Measurements from ENCODE around the gene LDLRAD2.

The LDLRAD2 gene

GRCh38 chr1:21842606-21843162, 30.6 kb downstream of the LDLRAD2 start:
- DNase-seq (ENCODE audit: low read depth in 4 of 4, low spot score in 1 of 4): no peak

GRCh38 chr1:21843208-21843607, 31.1 kb downstream of the LDLRAD2 start:
- DNase-seq (ENCODE audit: low read depth in 4 of 4, low spot score in 1 of 4): no peak

- DNase-seq (ENCODE audit: low read depth in 4 of 4, low spot score in 1 of 4): no peak
Observed at GRCh38 chr1:21843996-21844395, 31.9 kb downstream of the LDLRAD2 start.

GRCh38 chr1:21845646-21846641, 33.9 kb downstream of the LDLRAD2 start:
- DNase-seq (ENCODE audit: low read depth in 4 of 4, low spot score in 1 of 4): no peak

GRCh38 chr1:21847223-21848205, 35.4 kb downstream of the LDLRAD2 start:
- DNase-seq (ENCODE audit: low read depth in 4 of 4, low spot score in 1 of 4): no peak

- no peak for DNase-seq (ENCODE audit: low read depth in 4 of 4, low spot score in 1 of 4)
Observed at GRCh38 chr1:21848524-21849174, 36.6 kb downstream of the LDLRAD2 start.

- no peak for DNase-seq (ENCODE audit: low read depth in 4 of 4, low spot score in 1 of 4)
Observed at GRCh38 chr1:21849909-21850576, 38.0 kb downstream of the LDLRAD2 start.

- DNase-seq (ENCODE audit: low read depth in 4 of 4, low spot score in 1 of 4): no peak
Observed at GRCh38 chr1:21851430-21852250, 39.6 kb downstream of the LDLRAD2 start.

- DNase-seq (ENCODE audit: low read depth in 4 of 4, low spot score in 1 of 4): no peak
Observed at GRCh38 chr1:21852282-21853130, 40.4 kb downstream of the LDLRAD2 start.

GRCh38 chr1:21853131-21853427, 41.0 kb downstream of the LDLRAD2 start:
- DNase-seq (ENCODE audit: low read depth in 4 of 4, low spot score in 1 of 4): no peak

GRCh38 chr1:21854090-21854750, 42.2 kb downstream of the LDLRAD2 start:
- no peak for DNase-seq (ENCODE audit: low read depth in 4 of 4, low spot score in 1 of 4)

GRCh38 chr1:21854751-21855131, 42.7 kb downstream of the LDLRAD2 start:
- DNase-seq (ENCODE audit: low read depth in 4 of 4, low spot score in 1 of 4): no peak

DNA sequence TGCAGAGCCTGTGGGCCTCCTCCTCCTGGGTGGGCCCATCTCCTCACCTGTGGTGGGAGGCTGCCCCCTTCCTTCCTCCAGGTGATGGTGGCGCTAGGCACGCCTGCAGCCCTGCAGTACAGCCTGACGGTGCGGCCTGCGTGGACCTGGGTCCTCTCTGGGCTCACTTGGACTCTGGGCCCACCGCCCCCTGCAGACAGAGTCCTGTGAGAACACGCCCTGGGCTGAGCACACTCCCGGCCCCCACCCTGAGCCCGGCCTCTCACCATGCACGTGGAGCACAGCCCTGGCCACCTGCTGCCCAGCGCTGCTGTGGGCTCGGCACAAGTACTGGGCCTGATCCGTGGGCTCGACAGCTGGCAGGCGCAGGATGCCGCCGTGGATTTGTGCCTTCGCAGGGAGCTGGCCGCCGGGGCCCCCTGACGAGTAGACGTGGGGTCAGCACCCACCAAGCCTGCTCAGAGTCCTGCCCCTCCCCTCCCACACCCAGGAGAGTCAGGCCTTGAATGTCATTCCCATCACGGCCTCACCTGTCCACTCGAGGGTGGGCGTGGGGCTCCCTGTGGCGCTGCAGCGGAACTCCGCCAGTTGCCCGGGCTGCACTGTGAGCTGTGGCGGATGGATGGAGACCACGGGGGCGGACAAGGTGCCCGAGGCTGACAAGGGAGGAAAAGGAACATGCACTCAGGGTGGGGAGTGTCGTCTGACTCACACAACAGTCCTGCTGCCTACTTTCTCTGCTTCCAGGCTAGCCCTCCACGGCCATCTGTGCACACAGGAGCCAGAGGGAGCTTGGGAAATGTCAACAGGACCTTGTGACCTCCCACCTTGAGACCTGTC, 43.4 kb downstream of the LDLRAD2 start:
- DNase-seq (ENCODE audit: low read depth in 4 of 4, low spot score in 1 of 4): no peak

DNA sequence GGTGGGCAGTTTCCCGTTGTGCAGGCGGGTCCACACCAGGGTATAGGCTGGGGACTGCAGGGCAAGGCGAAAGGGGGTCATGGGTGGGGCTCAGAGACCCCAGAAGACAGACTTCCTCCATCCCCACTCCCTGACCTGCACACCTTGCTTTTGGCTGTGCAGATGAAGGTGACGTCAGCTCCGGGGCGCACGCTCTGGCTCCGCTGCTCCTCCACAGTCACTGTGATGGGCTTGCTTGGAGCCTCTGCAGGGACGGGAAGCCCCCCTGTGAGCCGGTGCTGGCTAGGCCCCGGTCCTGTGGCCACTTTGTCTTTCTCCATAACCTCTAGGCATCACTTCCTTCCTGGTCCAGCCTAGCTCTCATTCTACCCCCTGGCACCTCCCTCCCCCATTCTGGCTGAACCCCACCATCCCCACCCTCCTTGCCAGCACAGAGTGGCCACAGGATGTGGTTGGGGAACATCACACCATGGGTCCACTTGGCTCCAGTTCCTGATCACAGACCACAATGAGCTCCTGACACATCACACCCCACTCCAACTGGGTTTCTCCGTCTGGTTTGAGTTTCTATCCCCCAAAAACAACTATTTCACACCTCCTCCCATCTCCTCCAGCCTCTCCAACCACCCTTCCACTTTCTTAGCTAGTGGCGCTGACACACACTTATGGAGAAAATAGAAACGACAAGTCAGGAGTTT, 45.2 kb downstream of the LDLRAD2 start:
- no peak for DNase-seq (ENCODE audit: low read depth in 4 of 4, low spot score in 1 of 4)

- DNase-seq (ENCODE audit: low read depth in 4 of 4, low spot score in 1 of 4): no peak
Observed at GRCh38 chr1:21857840-21858670, 46.0 kb downstream of the LDLRAD2 start.

DNA sequence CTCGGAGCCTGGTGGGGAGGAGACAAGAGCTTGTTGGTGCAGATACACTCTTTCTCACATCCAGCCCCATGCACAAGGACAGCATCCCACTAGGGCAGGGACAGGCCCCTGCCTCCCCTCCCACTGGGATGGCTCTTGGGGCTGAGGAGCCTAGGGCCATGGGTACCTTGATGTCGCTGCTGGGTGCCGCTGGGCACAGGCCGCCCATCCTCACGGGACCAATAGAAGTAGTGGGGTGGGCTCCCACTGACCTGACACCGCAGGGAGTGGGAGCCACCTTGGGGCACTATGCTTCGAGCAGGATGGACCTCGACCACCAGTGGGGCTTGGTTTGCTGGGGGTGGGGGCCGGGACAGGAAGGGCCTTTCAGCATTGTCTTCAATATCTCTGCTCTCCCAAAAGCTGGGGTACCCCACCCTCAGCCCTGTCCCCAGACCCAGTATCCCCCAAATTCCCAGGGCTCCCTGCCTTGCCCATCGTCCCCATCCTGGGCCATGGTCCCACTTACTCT, 47.7 kb downstream of the LDLRAD2 start:
- no peak for DNase-seq (ENCODE audit: low read depth in 4 of 4, low spot score in 1 of 4)

All from stimulated activated CD4-positive, alpha-beta T cell treated with anti-CD3 and anti-CD28 coated beads, Interleukin-1b, Interleukin-23, amount 100 ng/mL, for 24 hours (primary cell).